ENCODE data around the gene GRM7.

GRM7 gene

DNA sequence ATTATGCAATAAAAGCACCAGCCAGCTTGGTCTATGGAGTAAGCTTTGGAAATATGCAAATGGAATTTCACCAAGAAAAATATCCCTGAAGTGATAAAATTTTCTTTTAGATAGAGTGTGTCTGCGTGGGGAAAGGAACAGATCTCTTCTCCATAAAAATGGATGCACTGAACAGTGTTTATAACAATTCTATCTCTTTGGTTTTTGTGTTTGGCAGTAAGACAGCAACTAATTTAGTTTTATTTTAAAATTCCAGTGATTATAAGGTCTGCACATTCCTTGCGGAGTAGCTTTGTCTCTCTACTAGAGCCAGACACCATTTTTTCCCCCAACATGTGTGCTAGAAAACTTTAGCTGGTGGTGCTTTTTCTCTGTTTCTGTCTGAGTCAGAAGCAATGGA lies 712.4 kb downstream of the GRM7 start:
- TF ChIP-seq, protein P1, sequence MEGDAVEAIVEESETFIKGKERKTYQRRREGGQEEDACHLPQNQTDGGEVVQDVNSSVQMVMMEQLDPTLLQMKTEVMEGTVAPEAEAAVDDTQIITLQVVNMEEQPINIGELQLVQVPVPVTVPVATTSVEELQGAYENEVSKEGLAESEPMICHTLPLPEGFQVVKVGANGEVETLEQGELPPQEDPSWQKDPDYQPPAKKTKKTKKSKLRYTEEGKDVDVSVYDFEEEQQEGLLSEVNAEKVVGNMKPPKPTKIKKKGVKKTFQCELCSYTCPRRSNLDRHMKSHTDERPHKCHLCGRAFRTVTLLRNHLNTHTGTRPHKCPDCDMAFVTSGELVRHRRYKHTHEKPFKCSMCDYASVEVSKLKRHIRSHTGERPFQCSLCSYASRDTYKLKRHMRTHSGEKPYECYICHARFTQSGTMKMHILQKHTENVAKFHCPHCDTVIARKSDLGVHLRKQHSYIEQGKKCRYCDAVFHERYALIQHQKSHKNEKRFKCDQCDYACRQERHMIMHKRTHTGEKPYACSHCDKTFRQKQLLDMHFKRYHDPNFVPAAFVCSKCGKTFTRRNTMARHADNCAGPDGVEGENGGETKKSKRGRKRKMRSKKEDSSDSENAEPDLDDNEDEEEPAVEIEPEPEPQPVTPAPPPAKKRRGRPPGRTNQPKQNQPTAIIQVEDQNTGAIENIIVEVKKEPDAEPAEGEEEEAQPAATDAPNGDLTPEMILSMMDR (IDR thresholded peaks at IDR 0.05; ENCODE audit: low read depth, low read length), result no peak
- H3K4me3 ChIP-seq (ENCODE audit: low read depth, low read length), result no peak overlapping the region

DNA sequence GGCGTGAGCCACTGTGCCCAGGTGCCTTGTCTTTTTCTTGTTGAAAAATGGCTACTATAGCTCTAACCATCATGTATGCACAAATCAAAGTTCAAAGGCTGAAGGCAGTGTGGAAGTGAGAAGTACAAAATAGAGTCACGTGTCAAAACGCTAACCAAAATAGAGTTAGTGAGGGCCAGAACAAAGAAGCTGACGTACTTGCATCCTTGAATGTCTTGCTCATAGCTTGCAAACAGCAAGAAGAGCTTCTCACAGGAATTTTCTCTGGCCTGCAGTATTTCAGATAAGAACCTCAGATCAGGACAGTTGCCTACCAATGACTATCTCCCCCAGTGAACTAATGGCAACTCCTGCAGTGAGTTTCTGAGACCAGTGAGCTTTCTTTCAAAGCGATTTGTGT lies 713.5 kb downstream of the GRM7 start:
- H3K4me3 ChIP-seq (ENCODE audit: low read depth, low read length), result no peak overlapping the region
- TF ChIP-seq, protein P1 (IDR thresholded peaks at IDR 0.05; ENCODE audit: low read depth, low read length), result no peak

DNA sequence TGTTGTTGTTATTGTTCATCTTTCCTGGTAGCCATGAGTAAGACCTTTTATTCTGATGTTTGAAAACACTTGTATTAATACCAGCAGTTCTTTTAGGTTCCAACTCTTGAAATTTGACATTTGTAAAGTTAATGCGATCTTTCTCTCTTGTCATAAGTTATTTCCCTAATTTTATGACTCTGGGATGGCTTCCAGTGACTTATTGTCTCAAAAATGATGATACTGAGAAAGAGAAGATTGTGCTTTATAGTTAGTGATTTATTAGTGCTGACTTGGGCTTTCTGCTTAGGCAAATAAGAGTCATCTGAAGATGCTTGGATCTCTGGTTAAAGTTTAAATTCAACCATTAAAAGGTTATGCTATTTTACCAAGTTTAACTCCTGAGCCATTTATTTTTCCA lies 715.2 kb downstream of the GRM7 start:
- no peak overlapping the region for H3K4me3 ChIP-seq (ENCODE audit: low read depth, low read length)
- TF ChIP-seq, protein P1 (IDR thresholded peaks at IDR 0.05; ENCODE audit: low read depth, low read length), result no peak

- no peak overlapping the region for H3K4me3 ChIP-seq (ENCODE audit: low read depth, low read length)
- TF ChIP-seq, protein P1 (IDR thresholded peaks at IDR 0.05; ENCODE audit: low read depth, low read length), result no peak
Observed at GRCh38 chr3:7576506-7576905, 715.6 kb downstream of the GRM7 start.

GRCh38 chr3:7577513-7577912 lies 716.6 kb downstream of the GRM7 start:
- TF ChIP-seq, protein P1 (IDR thresholded peaks at IDR 0.05; ENCODE audit: low read depth, low read length), result no peak
- no peak overlapping the region for H3K4me3 ChIP-seq (ENCODE audit: low read depth, low read length)

GRCh38 chr3:7581831-7582230 lies 720.9 kb downstream of the GRM7 start:
- TF ChIP-seq, protein P1 (IDR thresholded peaks at IDR 0.05; ENCODE audit: low read depth, low read length), result no peak

DNA sequence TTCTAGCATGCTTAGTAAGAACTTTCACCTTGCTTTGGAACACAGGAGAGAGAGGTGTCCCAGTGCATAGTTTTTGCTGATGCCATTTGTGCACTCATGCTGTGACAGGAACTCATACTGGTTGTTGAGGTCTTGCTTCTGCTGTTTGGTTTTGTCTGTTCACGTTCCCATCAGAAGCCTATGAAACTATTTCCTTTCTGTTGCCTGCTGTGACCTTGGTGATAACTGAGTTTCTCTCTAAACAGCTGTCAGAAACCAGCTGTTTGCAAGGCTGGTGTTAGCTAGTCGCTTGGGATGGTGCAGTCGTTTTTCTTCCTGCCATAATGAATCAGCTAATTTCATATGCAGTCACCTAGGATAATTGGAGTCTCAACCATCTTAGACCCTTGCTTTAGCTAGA lies 724.1 kb downstream of the GRM7 start:
- TF ChIP-seq, protein P1 (IDR thresholded peaks at IDR 0.05; ENCODE audit: low read depth, low read length), result no peak
- no peak overlapping the region for H3K4me3 ChIP-seq (ENCODE audit: low read depth, low read length)

More at GRCh38 chr3:7581831-7582230, 720.9 kb downstream of the GRM7 start:
- H3K4me3 ChIP-seq (ENCODE audit: low read depth, low read length), result no peak overlapping the region
